Parathyroid adenoma (tissue), 2 donors: Measurements from ENCODE around the gene CHST4.

ENCODE experiments used
- H2AFZ ChIP-seq: fragments of 300-600 bp; sonication (generic); one replicate; pipeline ENCODE4 v1.7.0; 2017; ENCODE audit warnings: antibody characterized with exemption, mild to moderate bottlenecking
- H3K27ac ChIP-seq: fragments of 300-600 bp; sonication (generic); one replicate; pipeline ENCODE4 v1.7.0; 2017
- H3K27me3 ChIP-seq: fragments of 300-600 bp; sonication (generic); one replicate; pipeline ENCODE4 v1.7.0; 2017; ENCODE audit warnings: low read length; ENCODE audit not compliant: control insufficient read depth, insufficient read depth
- H3K36me3 ChIP-seq: fragments of 300-600 bp; sonication (generic); one replicate; pipeline ENCODE4 v1.7.0; 2017; ENCODE audit warnings: low read length; ENCODE audit not compliant: control insufficient read depth, insufficient read depth
- H3K4me1 ChIP-seq: fragments of 300-600 bp; sonication (generic); one replicate; pipeline ENCODE4 v1.7.0; 2017; ENCODE audit warnings: control low read depth
- H3K4me2 ChIP-seq: fragments of 300-600 bp; sonication (generic); one replicate; pipeline ENCODE4 v1.7.0; 2017; ENCODE audit warnings: low read length
- H3K4me3 ChIP-seq: fragments of 300-600 bp; sonication (generic); one replicate; pipeline ENCODE4 v1.7.0; 2017; ENCODE audit warnings: low read depth, low read length
- H3K79me2 ChIP-seq: fragments of 300-600 bp; sonication (generic); one replicate; pipeline ENCODE4 v1.7.0; 2017; ENCODE audit warnings: control low read depth
- H3K9ac ChIP-seq: fragments of 300-600 bp; sonication (generic); one replicate; pipeline ENCODE4 v1.7.0; 2017; ENCODE audit warnings: mild to moderate bottlenecking
- H3K9me3 ChIP-seq: fragments of 300-600 bp; sonication (generic); one replicate; pipeline ENCODE4 v1.7.0; 2017; ENCODE audit warnings: low read length; ENCODE audit not compliant: control insufficient read depth
- TF ChIP-seq, protein P1 (sequence below): fragments of 300-600 bp; sonication (generic); IDR thresholded peaks from one replicate; pipeline ENCODE4 v1.7.0; 2017; ENCODE audit warnings: antibody characterized with exemption, mild to moderate bottlenecking
- donor health status: primary hyperparathyroidism.

CHST4 gene

DNA sequence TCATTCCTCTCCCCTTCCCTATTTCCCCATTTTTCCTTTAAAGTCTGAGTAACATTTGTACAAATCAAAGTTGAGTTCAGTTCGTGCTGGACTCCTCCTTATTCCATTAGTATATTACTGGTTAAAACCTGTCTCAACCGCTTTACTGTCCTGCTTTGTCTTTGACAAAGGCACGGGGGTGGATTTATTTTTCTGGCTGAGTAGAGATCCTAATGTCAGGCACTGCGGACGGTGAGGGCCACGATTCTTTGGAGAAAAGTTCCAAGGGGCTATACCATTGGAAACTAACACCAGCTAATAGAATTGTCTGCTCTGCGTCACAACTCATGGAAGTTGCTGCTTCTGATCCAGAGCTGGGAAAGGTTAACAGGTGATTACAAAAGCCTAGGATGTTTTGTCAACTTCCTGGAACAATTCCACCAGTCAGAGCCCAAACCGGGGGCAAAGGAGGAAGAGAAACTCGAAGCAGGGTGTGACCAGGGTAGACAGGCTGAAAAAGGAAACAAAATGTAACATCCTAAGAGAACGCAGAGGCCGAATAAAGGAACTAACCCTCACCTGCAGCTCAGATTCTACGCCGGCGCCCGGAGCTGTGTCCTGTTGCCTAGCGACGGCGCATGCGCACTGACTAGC is 38.2 kb downstream of the CHST4 start:
- Histone ChIP-seq H3K9me3 (no peaks in the 10 kb centered on the region), H3K4me2 (peak overlapping the region; percentile 65), H3K79me2 (no peaks in the 10 kb centered on the region), H3K27ac (peak overlapping the region; percentile 73), H3K9ac (peak overlapping the region; percentile 40), H3K36me3 (no peaks in the 10 kb centered on the region), H3K4me1 (no peaks in the 10 kb centered on the region), H2AFZ (peak overlapping the region; percentile 96), H3K4me3 (peak overlapping the region; percentile 76), H3K27me3 (no peaks in the 10 kb centered on the region)
- TF ChIP-seq, protein P1, sequence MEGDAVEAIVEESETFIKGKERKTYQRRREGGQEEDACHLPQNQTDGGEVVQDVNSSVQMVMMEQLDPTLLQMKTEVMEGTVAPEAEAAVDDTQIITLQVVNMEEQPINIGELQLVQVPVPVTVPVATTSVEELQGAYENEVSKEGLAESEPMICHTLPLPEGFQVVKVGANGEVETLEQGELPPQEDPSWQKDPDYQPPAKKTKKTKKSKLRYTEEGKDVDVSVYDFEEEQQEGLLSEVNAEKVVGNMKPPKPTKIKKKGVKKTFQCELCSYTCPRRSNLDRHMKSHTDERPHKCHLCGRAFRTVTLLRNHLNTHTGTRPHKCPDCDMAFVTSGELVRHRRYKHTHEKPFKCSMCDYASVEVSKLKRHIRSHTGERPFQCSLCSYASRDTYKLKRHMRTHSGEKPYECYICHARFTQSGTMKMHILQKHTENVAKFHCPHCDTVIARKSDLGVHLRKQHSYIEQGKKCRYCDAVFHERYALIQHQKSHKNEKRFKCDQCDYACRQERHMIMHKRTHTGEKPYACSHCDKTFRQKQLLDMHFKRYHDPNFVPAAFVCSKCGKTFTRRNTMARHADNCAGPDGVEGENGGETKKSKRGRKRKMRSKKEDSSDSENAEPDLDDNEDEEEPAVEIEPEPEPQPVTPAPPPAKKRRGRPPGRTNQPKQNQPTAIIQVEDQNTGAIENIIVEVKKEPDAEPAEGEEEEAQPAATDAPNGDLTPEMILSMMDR: no peak

DNA sequence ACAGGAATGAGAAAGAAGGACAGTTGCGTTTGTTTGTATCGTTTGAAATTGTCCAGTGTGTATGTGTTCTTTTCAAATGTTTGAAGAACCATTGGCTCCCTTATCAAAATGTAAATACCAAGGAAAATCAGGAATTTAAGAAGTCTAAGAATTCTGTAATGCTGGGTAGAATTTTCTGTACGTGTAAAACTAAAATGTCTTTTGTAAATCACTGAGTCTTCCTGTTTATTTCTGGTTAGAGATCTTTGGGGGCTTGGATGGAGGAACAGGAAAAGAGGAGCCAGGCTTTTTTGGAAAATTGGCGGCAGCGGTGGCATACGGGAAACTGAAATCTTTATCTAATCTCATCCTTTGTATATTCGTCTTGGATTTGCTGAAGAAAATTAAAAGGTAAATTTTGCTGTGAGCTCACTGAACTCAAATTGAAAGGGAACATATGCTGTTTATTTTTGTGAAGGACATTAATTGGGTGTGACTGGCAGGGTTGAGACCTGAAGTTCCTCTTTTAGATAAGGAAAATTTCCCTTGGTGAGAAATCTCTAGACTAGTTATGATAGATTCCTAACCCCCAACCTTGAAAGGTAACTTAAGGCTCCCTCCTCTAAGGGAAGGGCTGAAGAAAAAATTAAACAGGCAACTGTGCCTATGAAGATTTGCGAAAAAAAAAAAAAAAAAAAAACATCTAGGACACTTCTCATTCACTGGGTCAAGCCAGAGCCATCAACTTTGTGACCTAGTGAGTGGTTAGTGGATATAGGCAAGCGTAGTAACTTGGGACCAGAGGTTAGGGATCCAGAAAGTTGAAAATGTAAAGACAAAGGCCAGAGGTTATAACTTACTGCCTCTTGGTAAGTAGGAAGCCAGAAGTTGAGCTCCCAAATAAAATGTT is 39.8 kb downstream of the CHST4 start:
- Histone ChIP-seq H3K9ac (no peak overlapping the region), H3K79me2 (no peaks in the 10 kb centered on the region), H3K4me2 (peak overlapping the region; percentile 65), H3K27me3 (no peaks in the 10 kb centered on the region), H3K27ac (peak overlapping the region; percentile 73), H3K36me3 (no peaks in the 10 kb centered on the region), H3K4me1 (no peaks in the 10 kb centered on the region), H2AFZ (peak overlapping the region; percentile 96), H3K9me3 (no peaks in the 10 kb centered on the region), H3K4me3 (no peak overlapping the region)
- TF ChIP-seq, protein P1: no peak

DNA sequence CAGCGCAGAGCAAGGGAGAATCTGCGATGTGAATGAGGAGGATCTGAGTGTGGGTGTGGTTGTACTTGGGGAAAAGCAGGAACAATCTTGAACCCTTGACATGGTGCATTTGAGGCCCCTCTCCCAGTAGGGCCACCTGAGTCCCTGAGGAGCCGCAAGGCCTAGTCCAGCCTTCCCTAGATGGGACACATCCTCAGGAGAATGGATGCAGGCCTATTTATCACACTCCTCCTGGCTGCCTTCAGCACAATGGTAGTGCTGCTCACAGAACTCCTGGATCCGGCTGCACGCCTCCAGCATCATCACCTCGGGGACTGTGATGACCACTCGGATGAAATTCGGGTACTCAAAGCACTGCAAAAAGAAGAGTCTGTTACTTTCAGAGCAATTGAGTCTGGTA is 41.7 kb downstream of the CHST4 start:
- H3K27me3 ChIP-seq: no peaks in the 10 kb centered on the region
- H3K36me3 ChIP-seq: no peaks in the 10 kb centered on the region
- no peaks in the 10 kb centered on the region for H3K9me3 ChIP-seq
- no peaks in the 10 kb centered on the region for H3K79me2 ChIP-seq
- H3K9ac ChIP-seq: no peak overlapping the region
- H3K4me1 ChIP-seq: no peaks in the 10 kb centered on the region
- no peak overlapping the region for H2AFZ ChIP-seq
- no peak overlapping the region for H3K4me3 ChIP-seq
- TF ChIP-seq, protein P1: no peak
- no peak overlapping the region for H3K4me2 ChIP-seq
- H3K27ac ChIP-seq: no peak overlapping the region

DNA sequence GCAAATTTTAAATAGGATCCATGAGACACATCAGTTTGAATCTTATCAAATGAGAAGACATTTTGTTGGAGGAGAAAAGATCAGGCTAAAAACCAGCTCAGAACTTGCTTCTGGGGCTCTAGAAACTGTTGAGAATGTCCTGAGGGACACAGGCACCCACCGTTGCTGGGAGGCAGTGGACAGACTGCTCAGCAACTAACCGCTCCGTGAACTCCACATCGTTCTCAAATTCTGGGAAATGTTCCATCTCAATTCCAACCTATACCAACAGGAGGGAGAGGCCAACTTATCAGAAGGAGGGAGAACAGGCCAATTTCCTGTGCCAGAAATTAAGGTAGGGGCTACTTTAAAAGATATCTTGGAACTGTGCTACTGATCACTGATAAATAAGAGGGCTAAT is 42.3 kb downstream of the CHST4 start:
- no peaks in the 10 kb centered on the region for H3K27me3 ChIP-seq
- H3K4me3 ChIP-seq: no peak overlapping the region
- H2AFZ ChIP-seq: no peak overlapping the region
- no peak overlapping the region for H3K27ac ChIP-seq
- TF ChIP-seq, protein P1: no peak
- H3K79me2 ChIP-seq: no peaks in the 10 kb centered on the region
- H3K9me3 ChIP-seq: no peaks in the 10 kb centered on the region
- no peak overlapping the region for H3K9ac ChIP-seq
- H3K36me3 ChIP-seq: no peaks in the 10 kb centered on the region
- H3K4me2 ChIP-seq: no peak overlapping the region
- H3K4me1 ChIP-seq: no peaks in the 10 kb centered on the region
